ENCODE data around the gene SCFD2. TPM values are rescaled to one million over a fixed set of nuclear protein-coding genes. Genes with fewer than 3 reads are reported as not detected.

SCFD2 gene
- total and polyA plus RNA-seq, 2 of the 8 experiments (the other 6 are each of a cell fraction or from before 2014, with no cell fraction given) = 6.2 to 10.2 TPM

GRCh38 chr4:52945982-52946381 is 419.9 kb downstream of the SCFD2 start (continued):
- TF ChIP-seq, protein P1, sequence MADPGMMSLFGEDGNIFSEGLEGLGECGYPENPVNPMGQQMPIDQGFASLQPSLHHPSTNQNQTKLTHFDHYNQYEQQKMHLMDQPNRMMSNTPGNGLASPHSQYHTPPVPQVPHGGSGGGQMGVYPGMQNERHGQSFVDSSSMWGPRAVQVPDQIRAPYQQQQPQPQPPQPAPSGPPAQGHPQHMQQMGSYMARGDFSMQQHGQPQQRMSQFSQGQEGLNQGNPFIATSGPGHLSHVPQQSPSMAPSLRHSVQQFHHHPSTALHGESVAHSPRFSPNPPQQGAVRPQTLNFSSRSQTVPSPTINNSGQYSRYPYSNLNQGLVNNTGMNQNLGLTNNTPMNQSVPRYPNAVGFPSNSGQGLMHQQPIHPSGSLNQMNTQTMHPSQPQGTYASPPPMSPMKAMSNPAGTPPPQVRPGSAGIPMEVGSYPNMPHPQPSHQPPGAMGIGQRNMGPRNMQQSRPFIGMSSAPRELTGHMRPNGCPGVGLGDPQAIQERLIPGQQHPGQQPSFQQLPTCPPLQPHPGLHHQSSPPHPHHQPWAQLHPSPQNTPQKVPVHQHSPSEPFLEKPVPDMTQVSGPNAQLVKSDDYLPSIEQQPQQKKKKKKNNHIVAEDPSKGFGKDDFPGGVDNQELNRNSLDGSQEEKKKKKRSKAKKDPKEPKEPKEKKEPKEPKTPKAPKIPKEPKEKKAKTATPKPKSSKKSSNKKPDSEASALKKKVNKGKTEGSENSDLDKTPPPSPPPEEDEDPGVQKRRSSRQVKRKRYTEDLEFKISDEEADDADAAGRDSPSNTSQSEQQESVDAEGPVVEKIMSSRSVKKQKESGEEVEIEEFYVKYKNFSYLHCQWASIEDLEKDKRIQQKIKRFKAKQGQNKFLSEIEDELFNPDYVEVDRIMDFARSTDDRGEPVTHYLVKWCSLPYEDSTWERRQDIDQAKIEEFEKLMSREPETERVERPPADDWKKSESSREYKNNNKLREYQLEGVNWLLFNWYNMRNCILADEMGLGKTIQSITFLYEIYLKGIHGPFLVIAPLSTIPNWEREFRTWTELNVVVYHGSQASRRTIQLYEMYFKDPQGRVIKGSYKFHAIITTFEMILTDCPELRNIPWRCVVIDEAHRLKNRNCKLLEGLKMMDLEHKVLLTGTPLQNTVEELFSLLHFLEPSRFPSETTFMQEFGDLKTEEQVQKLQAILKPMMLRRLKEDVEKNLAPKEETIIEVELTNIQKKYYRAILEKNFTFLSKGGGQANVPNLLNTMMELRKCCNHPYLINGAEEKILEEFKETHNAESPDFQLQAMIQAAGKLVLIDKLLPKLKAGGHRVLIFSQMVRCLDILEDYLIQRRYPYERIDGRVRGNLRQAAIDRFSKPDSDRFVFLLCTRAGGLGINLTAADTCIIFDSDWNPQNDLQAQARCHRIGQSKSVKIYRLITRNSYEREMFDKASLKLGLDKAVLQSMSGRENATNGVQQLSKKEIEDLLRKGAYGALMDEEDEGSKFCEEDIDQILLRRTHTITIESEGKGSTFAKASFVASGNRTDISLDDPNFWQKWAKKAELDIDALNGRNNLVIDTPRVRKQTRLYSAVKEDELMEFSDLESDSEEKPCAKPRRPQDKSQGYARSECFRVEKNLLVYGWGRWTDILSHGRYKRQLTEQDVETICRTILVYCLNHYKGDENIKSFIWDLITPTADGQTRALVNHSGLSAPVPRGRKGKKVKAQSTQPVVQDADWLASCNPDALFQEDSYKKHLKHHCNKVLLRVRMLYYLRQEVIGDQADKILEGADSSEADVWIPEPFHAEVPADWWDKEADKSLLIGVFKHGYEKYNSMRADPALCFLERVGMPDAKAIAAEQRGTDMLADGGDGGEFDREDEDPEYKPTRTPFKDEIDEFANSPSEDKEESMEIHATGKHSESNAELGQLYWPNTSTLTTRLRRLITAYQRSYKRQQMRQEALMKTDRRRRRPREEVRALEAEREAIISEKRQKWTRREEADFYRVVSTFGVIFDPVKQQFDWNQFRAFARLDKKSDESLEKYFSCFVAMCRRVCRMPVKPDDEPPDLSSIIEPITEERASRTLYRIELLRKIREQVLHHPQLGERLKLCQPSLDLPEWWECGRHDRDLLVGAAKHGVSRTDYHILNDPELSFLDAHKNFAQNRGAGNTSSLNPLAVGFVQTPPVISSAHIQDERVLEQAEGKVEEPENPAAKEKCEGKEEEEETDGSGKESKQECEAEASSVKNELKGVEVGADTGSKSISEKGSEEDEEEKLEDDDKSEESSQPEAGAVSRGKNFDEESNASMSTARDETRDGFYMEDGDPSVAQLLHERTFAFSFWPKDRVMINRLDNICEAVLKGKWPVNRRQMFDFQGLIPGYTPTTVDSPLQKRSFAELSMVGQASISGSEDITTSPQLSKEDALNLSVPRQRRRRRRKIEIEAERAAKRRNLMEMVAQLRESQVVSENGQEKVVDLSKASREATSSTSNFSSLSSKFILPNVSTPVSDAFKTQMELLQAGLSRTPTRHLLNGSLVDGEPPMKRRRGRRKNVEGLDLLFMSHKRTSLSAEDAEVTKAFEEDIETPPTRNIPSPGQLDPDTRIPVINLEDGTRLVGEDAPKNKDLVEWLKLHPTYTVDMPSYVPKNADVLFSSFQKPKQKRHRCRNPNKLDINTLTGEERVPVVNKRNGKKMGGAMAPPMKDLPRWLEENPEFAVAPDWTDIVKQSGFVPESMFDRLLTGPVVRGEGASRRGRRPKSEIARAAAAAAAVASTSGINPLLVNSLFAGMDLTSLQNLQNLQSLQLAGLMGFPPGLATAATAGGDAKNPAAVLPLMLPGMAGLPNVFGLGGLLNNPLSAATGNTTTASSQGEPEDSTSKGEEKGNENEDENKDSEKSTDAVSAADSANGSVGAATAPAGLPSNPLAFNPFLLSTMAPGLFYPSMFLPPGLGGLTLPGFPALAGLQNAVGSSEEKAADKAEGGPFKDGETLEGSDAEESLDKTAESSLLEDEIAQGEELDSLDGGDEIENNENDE (IDR thresholded peaks at IDR 0.05; ENCODE audit: insufficient replicate concordance, low read length) = no peak
- no peak for TF ChIP-seq ASH2L (IDR thresholded peaks at IDR 0.05; ENCODE audit: low read length)
- TF ChIP-seq YY1 (IDR thresholded peaks at IDR 0.05; ENCODE audit: low read depth, low read length) = no peak
- TF ChIP-seq MAX (IDR thresholded peaks at IDR 0.05) = no peak
- TF ChIP-seq SP2 (IDR thresholded peaks at IDR 0.05; ENCODE audit: low read length) = no peak
- TF ChIP-seq SRF (IDR thresholded peaks at IDR 0.05; ENCODE audit: low read depth, low read length) = no peak

Measured in H1 (cell line).